Measurements from ENCODE around the gene DMPK.
"Not testable (repeated sequence)": the region's sequence is repeated elsewhere in the genome, so short reads cannot be mapped to it uniquely, and the experiment has no call there.

DMPK gene

GRCh38 chr19:45742969-45743368 is 39.3 kb downstream of the DMPK start:
- DNase-seq: no peak

DNA sequence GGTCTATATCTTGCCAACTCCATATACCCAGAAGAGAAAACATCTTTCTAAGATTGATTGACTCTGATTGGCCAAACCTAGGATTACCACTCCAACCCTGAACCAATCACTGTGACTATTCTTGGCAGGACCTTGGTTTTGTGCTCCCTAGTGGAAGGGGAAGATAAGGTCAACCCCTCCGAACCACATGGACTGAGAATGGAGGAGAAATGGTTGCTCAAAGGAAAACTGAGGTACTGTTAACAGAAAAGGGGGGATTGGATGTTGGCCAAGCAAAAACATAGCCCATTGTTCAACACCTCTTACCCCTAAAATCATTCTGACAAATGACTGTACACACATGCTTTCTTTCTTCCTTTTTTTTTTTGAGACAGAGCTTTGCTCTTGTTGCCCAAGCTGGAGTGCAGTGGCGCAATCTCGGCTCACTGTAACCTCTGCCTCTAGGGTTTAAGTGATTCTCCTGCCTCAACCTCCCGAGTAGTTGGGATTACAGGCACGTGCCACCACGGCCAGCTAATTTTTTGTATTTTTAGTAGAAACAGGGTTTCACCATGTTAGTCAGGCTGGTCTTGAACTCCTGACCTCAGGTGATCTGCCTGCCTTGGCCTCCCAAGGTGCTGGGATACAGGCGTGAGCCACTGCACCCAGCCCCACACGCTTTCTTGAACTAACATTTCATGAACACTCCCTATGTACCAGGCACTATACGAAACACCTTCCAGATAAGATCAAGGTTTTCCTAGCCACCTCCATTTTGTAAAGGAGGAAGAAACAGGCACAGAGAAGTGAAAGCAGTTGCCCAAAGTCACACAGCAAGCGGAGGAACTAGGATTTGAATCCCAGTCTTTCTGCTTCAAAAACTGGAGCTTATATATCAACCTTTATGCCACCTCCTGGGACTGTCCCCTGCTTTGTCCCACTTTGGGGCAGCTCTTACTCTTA is 42.5 kb downstream of the DMPK start:
- no peak for DNase-seq

GRCh38 chr19:45733160-45733810 is 49.0 kb downstream of the DMPK start, which contains the start of gene MEIOSIN:
Gene MEIOSIN (plus strand): TSS chr19:45733439. CDS start chr19:45735377, 1,938 bp downstream.
- no peak for DNase-seq

DNA sequence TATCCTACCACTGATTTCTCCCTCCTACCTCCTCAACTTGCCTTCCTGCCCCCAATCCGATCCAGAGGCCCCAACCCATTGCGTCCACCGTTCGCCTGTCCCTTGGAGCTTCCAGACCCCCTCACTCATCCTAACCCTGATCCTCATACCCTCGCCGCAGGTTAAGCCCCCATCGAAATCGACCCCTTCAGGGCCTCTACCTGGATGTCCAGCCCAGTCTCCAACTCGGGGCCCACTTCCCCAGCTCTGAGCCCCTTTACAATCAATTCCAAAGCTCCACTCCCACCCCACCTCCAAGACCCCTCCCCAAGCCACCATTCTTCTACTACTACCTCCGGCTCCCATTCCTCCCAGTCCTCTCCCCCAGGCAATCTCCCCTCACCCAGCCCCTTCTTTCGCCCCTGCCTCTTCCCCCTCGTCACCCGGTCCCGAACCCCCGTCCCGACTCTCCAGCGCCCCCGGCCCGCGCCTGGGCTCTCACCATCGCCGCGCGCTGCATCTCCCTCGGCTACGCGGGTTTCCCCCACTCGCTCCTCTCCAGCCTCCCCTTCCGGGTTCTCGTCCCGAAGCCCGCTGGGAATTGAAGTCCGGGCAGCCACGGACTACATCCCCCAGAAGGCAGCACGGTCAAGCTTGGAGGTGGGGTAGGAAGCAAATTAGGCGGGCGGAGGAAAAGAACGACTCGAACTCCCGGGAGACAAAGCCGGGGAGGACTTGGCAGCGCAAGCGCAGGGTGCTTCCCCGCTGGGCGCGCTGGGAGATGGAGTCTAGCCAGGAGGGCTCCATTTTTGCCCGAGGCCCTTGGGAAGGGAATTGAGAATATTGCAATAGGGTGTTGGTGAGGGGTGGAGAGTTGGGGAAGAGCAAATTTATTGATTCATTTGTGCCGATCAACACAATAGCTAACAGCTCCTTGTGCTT is 51.7 kb downstream of the DMPK start, which contains the start of gene FBXO46:
Gene FBXO46, minus strand, starts transcription at position 529 of the 921 bp plus-strand sequence. CDS start 17,401 bp downstream, outside the sequence.
- peak; percentile 80 to 94 (median 88) for DNase-seq

- no peak for DNase-seq
Measured at GRCh38 chr19:45729800-45730290, 52.4 kb downstream of the DMPK start.

- DNase-seq: not testable (repeated sequence)
Measured at GRCh38 chr19:45728683-45729082, 53.6 kb downstream of the DMPK start.

DNA sequence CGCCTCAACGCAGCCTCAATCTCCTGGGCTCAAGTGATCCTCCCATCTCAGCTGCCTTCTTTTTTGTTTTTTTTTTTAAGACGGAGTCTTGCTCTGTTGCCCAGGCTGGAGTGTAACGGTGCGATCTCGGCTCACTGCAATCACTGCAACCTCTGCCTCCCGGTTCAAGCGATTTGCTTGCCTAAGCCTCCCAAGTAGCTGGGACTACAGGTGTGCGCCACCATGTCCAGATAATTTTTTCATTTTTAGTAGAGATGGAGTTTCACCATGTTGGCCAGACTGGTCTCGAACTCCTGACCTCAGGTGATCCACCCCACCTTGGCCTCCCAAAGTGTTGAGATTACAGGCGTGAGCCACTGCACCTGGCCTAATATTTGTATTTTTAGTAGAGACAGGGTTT is 62.2 kb downstream of the DMPK start:
- DNase-seq: not testable (repeated sequence)

All from T-helper 1 cell (primary cell).